Stomach (tissue), 4 donors: ENCODE measurements around the gene SAMM50.

Source experiments
- POLR2A ChIP-seq, 4 donors: fragments of 450-650 bp; IDR thresholded peaks; one replicate each; pipeline ENCODE4 v1.6.1; 2016; ENCODE audit warnings: antibody characterized with exemption in 4 of 4, control low read depth in 2 of 4, mild to moderate bottlenecking in 1 of 4, moderate library complexity in 1 of 4
- POLR2AphosphoS5 ChIP-seq, 3 donors: sonication (generic); formaldehyde crosslinking; IDR thresholded peaks; one replicate each; pipeline ENCODE4 v1.6.1; 2016; ENCODE audit warnings: antibody characterized with exemption in 3 of 3
- TF ChIP-seq, protein P1 (sequence below), 7 experiments: fragments of 450-650 bp in 4 of 7; fragments of 200-600 bp in 3 of 7; sonication (generic) in 3 of 7; IDR thresholded peaks; one replicate each; pipeline ENCODE4 v1.5.1; 2016 to 2019; ENCODE audit warnings: antibody characterized with exemption in 7 of 7, control low read depth in 2 of 7, mild to moderate bottlenecking in 1 of 7

DNA sequence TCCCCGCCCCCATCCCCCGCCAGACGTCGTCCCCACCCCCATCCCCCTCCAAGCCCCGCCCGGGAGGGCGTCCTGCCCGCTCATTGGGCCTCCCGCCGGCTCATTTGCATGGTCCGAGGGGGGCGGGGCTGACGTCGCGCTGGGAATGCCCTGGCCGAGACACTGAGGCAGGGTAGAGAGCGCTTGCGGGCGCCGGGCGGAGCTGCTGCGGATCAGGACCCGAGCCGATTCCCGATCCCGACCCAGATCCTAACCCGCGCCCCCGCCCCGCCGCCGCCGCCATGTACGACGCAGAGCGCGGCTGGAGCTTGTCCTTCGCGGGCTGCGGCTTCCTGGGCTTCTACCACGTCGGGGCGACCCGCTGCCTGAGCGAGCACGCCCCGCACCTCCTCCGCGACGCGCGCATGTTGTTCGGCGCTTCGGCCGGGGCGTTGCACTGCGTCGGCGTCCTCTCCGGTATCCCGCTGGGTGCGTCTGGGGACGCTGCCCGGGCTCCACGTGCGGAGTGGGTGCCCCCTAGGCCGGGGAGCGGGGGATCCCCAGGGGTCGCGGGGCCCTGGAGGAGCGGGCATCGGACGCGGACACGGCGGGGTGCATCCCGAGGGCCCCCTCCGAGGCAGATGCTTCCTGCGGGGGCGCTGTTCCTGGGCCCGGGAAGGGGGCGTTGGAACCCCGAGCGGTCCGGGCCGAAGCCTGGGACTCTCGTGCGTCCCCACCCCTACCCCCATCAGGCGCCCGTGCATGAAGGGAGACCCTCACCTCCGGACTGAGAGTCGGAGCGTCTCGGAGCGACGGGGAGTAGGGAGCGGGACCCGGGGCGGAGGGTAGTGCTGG lies 31.4 kb upstream of the SAMM50 start, which contains the start of gene PNPLA3:
- TF ChIP-seq, protein P1, sequence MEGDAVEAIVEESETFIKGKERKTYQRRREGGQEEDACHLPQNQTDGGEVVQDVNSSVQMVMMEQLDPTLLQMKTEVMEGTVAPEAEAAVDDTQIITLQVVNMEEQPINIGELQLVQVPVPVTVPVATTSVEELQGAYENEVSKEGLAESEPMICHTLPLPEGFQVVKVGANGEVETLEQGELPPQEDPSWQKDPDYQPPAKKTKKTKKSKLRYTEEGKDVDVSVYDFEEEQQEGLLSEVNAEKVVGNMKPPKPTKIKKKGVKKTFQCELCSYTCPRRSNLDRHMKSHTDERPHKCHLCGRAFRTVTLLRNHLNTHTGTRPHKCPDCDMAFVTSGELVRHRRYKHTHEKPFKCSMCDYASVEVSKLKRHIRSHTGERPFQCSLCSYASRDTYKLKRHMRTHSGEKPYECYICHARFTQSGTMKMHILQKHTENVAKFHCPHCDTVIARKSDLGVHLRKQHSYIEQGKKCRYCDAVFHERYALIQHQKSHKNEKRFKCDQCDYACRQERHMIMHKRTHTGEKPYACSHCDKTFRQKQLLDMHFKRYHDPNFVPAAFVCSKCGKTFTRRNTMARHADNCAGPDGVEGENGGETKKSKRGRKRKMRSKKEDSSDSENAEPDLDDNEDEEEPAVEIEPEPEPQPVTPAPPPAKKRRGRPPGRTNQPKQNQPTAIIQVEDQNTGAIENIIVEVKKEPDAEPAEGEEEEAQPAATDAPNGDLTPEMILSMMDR (IDR thresholded peaks at IDR 0.05): no peak
- peak in 2 of 3 donors; percentile 41 to 68 for TF ChIP-seq POLR2AphosphoS5 (IDR thresholded peaks at IDR 0.05)
- no peak for TF ChIP-seq POLR2A (IDR thresholded peaks at IDR 0.05)
